MM.1S (cell line): ENCODE data around the gene CDH2.
A peak's percentile ranks its signal among the peaks of the same experiment; 100 is the strongest.

ENCODE experiments used
- DNase-seq: peaks from one replicate; pipeline ENCODE4 v3.0.0-alpha.2; 2015
- H2AFZ ChIP-seq: fragments of 300-600 bp; sonication (generic); 2 replicates; pipeline ENCODE4 v1.6.0; 2016; ENCODE audit warnings: antibody characterized with exemption, low read length
- H3F3A ChIP-seq: fragments of 300-600 bp; sonication (generic); 2 replicates; pipeline ENCODE4 v1.6.1; 2016; ENCODE audit warnings: mild to moderate bottlenecking, antibody characterized with exemption, low read length, moderate library complexity, mixed read lengths; ENCODE audit not compliant: insufficient read depth
- H3K27ac ChIP-seq: fragments of 300-600 bp; sonication (generic); 2 replicates; pipeline ENCODE4 v1.5.1; 2016; ENCODE audit warnings: mild to moderate bottlenecking, low read length
- H3K27me3 ChIP-seq: fragments of 300-600 bp; sonication (generic); replicated peaks from 2 replicates; pipeline ENCODE4 v1.6.0; 2016; ENCODE audit warnings: low read length; ENCODE audit not compliant: insufficient read depth
- H3K36me3 ChIP-seq: fragments of 300-600 bp; sonication (generic); replicated peaks from 2 replicates; pipeline ENCODE4 v1.6.1; 2016; ENCODE audit warnings: mild to moderate bottlenecking, low read length, mixed read lengths; ENCODE audit not compliant: insufficient read depth
- H3K4me1 ChIP-seq: fragments of 300-600 bp; sonication (generic); 2 replicates; pipeline ENCODE4 v1.6.1; 2016; ENCODE audit warnings: low read length, mixed read lengths
- H3K4me2 ChIP-seq: fragments of 300-600 bp; sonication (generic); 2 replicates; pipeline ENCODE4 v1.6.0; 2016; ENCODE audit warnings: low read depth, low read length
- H3K4me3 ChIP-seq: fragments of 300-600 bp; sonication (generic); 2 replicates; pipeline ENCODE4 v1.5.1; 2016; ENCODE audit warnings: low read length, mixed read lengths
- H3K79me2 ChIP-seq: fragments of 300-600 bp; sonication (generic); 2 replicates; pipeline ENCODE4 v1.6.1; 2016; ENCODE audit warnings: mixed run types, low read length, mixed read lengths
- H3K9ac ChIP-seq: fragments of 300-600 bp; sonication (generic); 2 replicates; pipeline ENCODE4 v1.6.1; 2016; ENCODE audit warnings: low read length, mixed read lengths
- H3K9me2 ChIP-seq: fragments of 300-600 bp; sonication (generic); replicated peaks from 2 replicates; pipeline ENCODE4 v1.6.1; 2016; ENCODE audit warnings: mild to moderate bottlenecking, low read length, mixed read lengths; ENCODE audit not compliant: insufficient read depth
- H3K9me3 ChIP-seq: fragments of 300-600 bp; sonication (generic); replicated peaks from 2 replicates; pipeline ENCODE4 v1.6.1; 2016; ENCODE audit warnings: mild to moderate bottlenecking, low read length, mixed read lengths; ENCODE audit not compliant: insufficient read depth
- H4K20me1 ChIP-seq: fragments of 300-600 bp; sonication (generic); 2 replicates; pipeline ENCODE4 v1.6.1; 2016; ENCODE audit warnings: mild to moderate bottlenecking, low read length, moderate library complexity, mixed read lengths; ENCODE audit not compliant: insufficient read depth
- CTCF ChIP-seq: fragments of 300-600 bp; sonication (generic); IDR thresholded peaks from 2 replicates; pipeline ENCODE4 v1.5.1; 2016; ENCODE audit warnings: antibody characterized with exemption, low read length, mixed read lengths
- EZH2 ChIP-seq: fragments of 300-600 bp; sonication (generic); optimal IDR thresholded peaks from 2 replicates; pipeline ENCODE3; 2017; ENCODE audit warnings: low read depth, mild to moderate bottlenecking, antibody characterized with exemption, low read length, mixed read lengths
- EZH2phosphoT487 ChIP-seq: fragments of 300-600 bp; sonication (generic); IDR thresholded peaks from 2 replicates; pipeline ENCODE4 v1.6.1; 2018; ENCODE audit warnings: antibody characterized with exemption, low read length

The CDH2 gene

GRCh38 chr18:28175150-28175929 is 1.6 kb downstream of the CDH2 start:
- no peaks in the 10 kb centered on the region for H3K36me3 ChIP-seq
- peaks cover 14% of the 10 kb centered on the region for H3K4me1 ChIP-seq
- peaks cover 17% of the 10 kb centered on the region for H3F3A ChIP-seq
- peaks cover 14% of the 10 kb centered on the region for H3K79me2 ChIP-seq
- DNase-seq: no peak
- no peak overlapping the region; the same call in 1 of the 2 replicates for H3K9ac ChIP-seq
- H2AFZ ChIP-seq: peak overlapping the region; percentile 54
- no peak overlapping the region for H3K27ac ChIP-seq
- no peak for TF ChIP-seq CTCF
- TF ChIP-seq EZH2: no peak
- TF ChIP-seq EZH2phosphoT487: no peak
- no peaks in the 10 kb centered on the region for H4K20me1 ChIP-seq
- no peaks in the 10 kb centered on the region for H3K9me3 ChIP-seq
- H3K9me2 ChIP-seq: no peaks in the 10 kb centered on the region
- H3K4me2 ChIP-seq: peak overlapping the region; percentile 93
- H3K27me3 ChIP-seq: no peaks in the 10 kb centered on the region
- peak overlapping the region; percentile 83 for H3K4me3 ChIP-seq

- peak overlapping the region; percentile 17; the same call in 1 of the 2 replicates for H3K4me2 ChIP-seq
- peaks cover 22% of the 10 kb centered on the region for H3K4me1 ChIP-seq
- H3K9me2 ChIP-seq: no peaks in the 10 kb centered on the region
- no peak for DNase-seq
- no peaks in the 10 kb centered on the region for H3K9me3 ChIP-seq
- H3F3A ChIP-seq: peaks cover 17% of the 10 kb centered on the region
- no peak overlapping the region for H3K27ac ChIP-seq
- no peak overlapping the region; the same call in 1 of the 2 replicates for H3K4me3 ChIP-seq
- H3K27me3 ChIP-seq: no peaks in the 10 kb centered on the region
- peaks cover 17% of the 10 kb centered on the region for H3K79me2 ChIP-seq
- no peak overlapping the region for H3K9ac ChIP-seq
- no peaks in the 10 kb centered on the region for H3K36me3 ChIP-seq
- no peak overlapping the region for H2AFZ ChIP-seq
- no peaks in the 10 kb centered on the region for H4K20me1 ChIP-seq
- TF ChIP-seq CTCF (no peak), EZH2phosphoT487 (no peak), EZH2 (no peak)
Measured at GRCh38 chr18:28174181-28174905, 2.6 kb downstream of the CDH2 start.

GRCh38 chr18:28171837-28172236 is 5.1 kb downstream of the CDH2 start:
- no peak overlapping the region for H3K4me2 ChIP-seq
- peaks cover 20% of the 10 kb centered on the region for H3F3A ChIP-seq
- H3K4me1 ChIP-seq: peaks cover 32% of the 10 kb centered on the region
- DNase-seq: no peak
- TF ChIP-seq EZH2: no peak
- no peak for TF ChIP-seq EZH2phosphoT487
- no peak for TF ChIP-seq CTCF
- no peaks in the 10 kb centered on the region for H3K9me3 ChIP-seq
- H3K36me3 ChIP-seq: no peaks in the 10 kb centered on the region
- H3K27ac ChIP-seq: no peak overlapping the region
- no peaks in the 10 kb centered on the region for H3K9me2 ChIP-seq
- H2AFZ ChIP-seq: no peak overlapping the region
- no peaks in the 10 kb centered on the region for H3K27me3 ChIP-seq
- H4K20me1 ChIP-seq: no peaks in the 10 kb centered on the region
- no peak overlapping the region for H3K4me3 ChIP-seq
- no peak overlapping the region for H3K9ac ChIP-seq
- H3K79me2 ChIP-seq: peaks cover 17% of the 10 kb centered on the region
